SK-N-SH (cell line): ENCODE measurements around the gene GABRR2.

Experiments used
- CHD2 ChIP-seq: fragments of 150-350 bp; IDR thresholded peaks from 2 replicates; pipeline ENCODE4 v1.6.1; 2018; ENCODE audit warnings: low read length; ENCODE audit not compliant: partially characterized antibody
- CTCF ChIP-seq: fragments of 200-600 bp; sonication (generic); IDR thresholded peaks from 2 replicates; pipeline ENCODE4 v1.6.1; 2017; ENCODE audit warnings: antibody characterized with exemption, mild to moderate bottlenecking, moderate library complexity
- EZH2phosphoT487 ChIP-seq: fragments of 200-600 bp; sonication (generic); IDR thresholded peaks from 2 replicates; pipeline ENCODE4 v1.6.1; 2017; ENCODE audit warnings: low read depth, mixed run types, mild to moderate bottlenecking, antibody characterized with exemption, moderate library complexity, borderline replicate concordance
- FOXJ3 ChIP-seq: sonication (generic); formaldehyde crosslinking; IDR thresholded peaks from 2 replicates; pipeline ENCODE4 v1.5.1; 2020; ENCODE audit warnings: mild to moderate bottlenecking, missing genetic modification reagents
- GATA2 ChIP-seq: sonication (generic); formaldehyde crosslinking; IDR thresholded peaks from 2 replicates; pipeline ENCODE4 v1.5.0; 2020; ENCODE audit warnings: mild to moderate bottlenecking, missing genetic modification reagents
- JUND ChIP-seq: IDR thresholded peaks from 2 replicates; pipeline ENCODE4 v1.4.0; 2012
- POLR2AphosphoS5 ChIP-seq: IDR thresholded peaks from 2 replicates; pipeline ENCODE4 v1.6.1; 2012; ENCODE audit warnings: low read depth, low read length
- RAD21 ChIP-seq: IDR thresholded peaks from 2 replicates; pipeline ENCODE4 v1.6.1; 2012; ENCODE audit warnings: mild to moderate bottlenecking, low read length
- REST ChIP-seq: IDR thresholded peaks from 2 replicates; pipeline ENCODE4 v1.6.1; 2012; ENCODE audit warnings: mild to moderate bottlenecking, low read depth, low read length, moderate library complexity
- SIN3A ChIP-seq: IDR thresholded peaks from 2 replicates; pipeline ENCODE4 v1.6.1; 2012; ENCODE audit warnings: low read depth, mild to moderate bottlenecking, low read length, moderate library complexity, borderline replicate concordance
- TEAD4 ChIP-seq: IDR thresholded peaks from 2 replicates; pipeline ENCODE4 v1.4.0; 2012; ENCODE audit warnings: mild to moderate bottlenecking, borderline replicate concordance; ENCODE audit not compliant: insufficient read depth
- TF ChIP-seq, protein P1 (sequence below): IDR thresholded peaks from 2 replicates; pipeline ENCODE4 v1.4.0; 2012; ENCODE audit warnings: low read depth

DNA sequence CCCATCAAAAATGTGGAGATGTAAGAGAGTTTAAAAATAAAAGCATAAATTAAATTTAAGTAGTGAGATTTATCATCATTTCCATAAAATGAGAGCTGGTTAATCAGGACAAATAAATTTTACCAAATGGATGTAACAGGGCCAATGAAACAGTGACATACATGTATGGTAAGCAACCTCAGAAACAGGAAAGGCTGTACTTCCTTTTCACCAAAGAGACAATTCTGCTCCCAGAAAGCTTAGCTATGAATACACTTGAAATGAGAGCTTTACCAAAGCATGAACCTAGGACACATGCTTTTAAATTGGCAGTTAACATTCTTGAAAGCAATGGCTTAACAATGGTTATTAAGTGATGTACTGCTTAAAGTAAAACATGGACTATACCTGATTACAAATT is 49.5 kb upstream of the GABRR2 start:
- no peak for TF ChIP-seq TEAD4
- no peak for TF ChIP-seq CTCF
- TF ChIP-seq EZH2phosphoT487, result no peak
- TF ChIP-seq POLR2AphosphoS5, result no peak
- TF ChIP-seq, protein P1, sequence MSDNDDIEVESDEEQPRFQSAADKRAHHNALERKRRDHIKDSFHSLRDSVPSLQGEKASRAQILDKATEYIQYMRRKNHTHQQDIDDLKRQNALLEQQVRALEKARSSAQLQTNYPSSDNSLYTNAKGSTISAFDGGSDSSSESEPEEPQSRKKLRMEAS, result no peak
- no peak for TF ChIP-seq SIN3A
- no peak for TF ChIP-seq GATA2
- no peak for TF ChIP-seq RAD21
- TF ChIP-seq REST, result no peak
- no peak for TF ChIP-seq JUND
- no peak for TF ChIP-seq CHD2
- TF ChIP-seq FOXJ3 (CRISPR knock-in tag), result no peak
